Body of pancreas (tissue), 4 donors: ENCODE results near the gene CHCHD1.

Experiments used
- POLR2A ChIP-seq, 3 donors: fragments of 450-650 bp; IDR thresholded peaks; one replicate each; pipeline ENCODE4 v1.6.1; 2016; ENCODE audit warnings: antibody characterized with exemption in 3 of 3, mild to moderate bottlenecking in 2 of 3
- TF ChIP-seq, protein P1 (sequence below), 7 experiments: fragments of 450-650 bp in 4 of 7; fragments of 200-600 bp in 3 of 7; sonication (generic) in 3 of 7; IDR thresholded peaks; one replicate each; pipeline ENCODE4 v1.5.1; 2016 to 2019; ENCODE audit warnings: antibody characterized with exemption in 7 of 7

DNA sequence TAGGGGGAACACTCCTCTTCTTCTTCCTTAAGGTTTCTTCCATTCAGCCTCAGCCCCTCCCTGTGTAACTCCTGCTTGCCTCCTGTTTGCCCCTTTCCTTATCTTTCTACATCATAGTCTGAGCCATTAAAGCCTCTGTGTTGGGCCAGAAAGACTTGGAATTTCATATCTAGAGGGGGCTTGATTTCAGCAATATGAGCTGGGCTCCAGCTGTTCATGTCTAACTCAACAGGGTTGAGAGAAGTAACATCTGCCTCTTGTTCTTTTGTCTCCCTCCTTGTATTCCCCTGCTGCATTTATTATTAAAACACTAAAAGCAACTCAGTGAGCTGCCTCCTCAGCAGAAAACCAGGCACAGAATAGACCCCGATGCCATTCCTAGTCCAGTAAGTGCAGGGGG is 20.1 kb upstream of the CHCHD1 start:
- TF ChIP-seq, protein P1, sequence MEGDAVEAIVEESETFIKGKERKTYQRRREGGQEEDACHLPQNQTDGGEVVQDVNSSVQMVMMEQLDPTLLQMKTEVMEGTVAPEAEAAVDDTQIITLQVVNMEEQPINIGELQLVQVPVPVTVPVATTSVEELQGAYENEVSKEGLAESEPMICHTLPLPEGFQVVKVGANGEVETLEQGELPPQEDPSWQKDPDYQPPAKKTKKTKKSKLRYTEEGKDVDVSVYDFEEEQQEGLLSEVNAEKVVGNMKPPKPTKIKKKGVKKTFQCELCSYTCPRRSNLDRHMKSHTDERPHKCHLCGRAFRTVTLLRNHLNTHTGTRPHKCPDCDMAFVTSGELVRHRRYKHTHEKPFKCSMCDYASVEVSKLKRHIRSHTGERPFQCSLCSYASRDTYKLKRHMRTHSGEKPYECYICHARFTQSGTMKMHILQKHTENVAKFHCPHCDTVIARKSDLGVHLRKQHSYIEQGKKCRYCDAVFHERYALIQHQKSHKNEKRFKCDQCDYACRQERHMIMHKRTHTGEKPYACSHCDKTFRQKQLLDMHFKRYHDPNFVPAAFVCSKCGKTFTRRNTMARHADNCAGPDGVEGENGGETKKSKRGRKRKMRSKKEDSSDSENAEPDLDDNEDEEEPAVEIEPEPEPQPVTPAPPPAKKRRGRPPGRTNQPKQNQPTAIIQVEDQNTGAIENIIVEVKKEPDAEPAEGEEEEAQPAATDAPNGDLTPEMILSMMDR (IDR thresholded peaks at IDR 0.05) = no peak
- TF ChIP-seq POLR2A (IDR thresholded peaks at IDR 0.05) = no peak
